ENCODE results near the gene TTLL10. TPM values are rescaled to one million over a fixed set of nuclear protein-coding genes. Genes with fewer than 3 reads are reported as not detected.

The TTLL10 gene
- total RNA-seq, 3 donors from 2014 or later = not detected

GRCh38 chr1:1236176-1236763, 62.6 kb downstream of the TTLL10 start:
- DNase-seq (no peak), ATAC-seq (no peak)
- Mint-ChIP-seq H3K36me3 (ENCODE audit: insufficient read depth) (peaks cover 9% of the 10 kb centered on the region), H3K27me3 (ENCODE audit: low read depth) (peaks cover 1% of the 10 kb centered on the region), H3K9me3 (no peaks in the 10 kb centered on the region), H3K4me1 (ENCODE audit: low read depth) (peaks cover 15% of the 10 kb centered on the region), H3K4me3 (no peak overlapping the region)

- Mint-ChIP-seq H3K4me3 (no peak overlapping the region), H3K9me3 (no peaks in the 10 kb centered on the region), H3K36me3 (ENCODE audit: insufficient read depth) (peaks cover 9% of the 10 kb centered on the region), H3K4me1 (ENCODE audit: low read depth) (peaks cover 15% of the 10 kb centered on the region), H3K27me3 (ENCODE audit: low read depth) (peaks cover 1% of the 10 kb centered on the region)
- DNase-seq = no peak
- no peak for ATAC-seq
These were observed 63.5 kb downstream of the TTLL10 start for GRCh38 chr1:1236945-1237873.

DNA sequence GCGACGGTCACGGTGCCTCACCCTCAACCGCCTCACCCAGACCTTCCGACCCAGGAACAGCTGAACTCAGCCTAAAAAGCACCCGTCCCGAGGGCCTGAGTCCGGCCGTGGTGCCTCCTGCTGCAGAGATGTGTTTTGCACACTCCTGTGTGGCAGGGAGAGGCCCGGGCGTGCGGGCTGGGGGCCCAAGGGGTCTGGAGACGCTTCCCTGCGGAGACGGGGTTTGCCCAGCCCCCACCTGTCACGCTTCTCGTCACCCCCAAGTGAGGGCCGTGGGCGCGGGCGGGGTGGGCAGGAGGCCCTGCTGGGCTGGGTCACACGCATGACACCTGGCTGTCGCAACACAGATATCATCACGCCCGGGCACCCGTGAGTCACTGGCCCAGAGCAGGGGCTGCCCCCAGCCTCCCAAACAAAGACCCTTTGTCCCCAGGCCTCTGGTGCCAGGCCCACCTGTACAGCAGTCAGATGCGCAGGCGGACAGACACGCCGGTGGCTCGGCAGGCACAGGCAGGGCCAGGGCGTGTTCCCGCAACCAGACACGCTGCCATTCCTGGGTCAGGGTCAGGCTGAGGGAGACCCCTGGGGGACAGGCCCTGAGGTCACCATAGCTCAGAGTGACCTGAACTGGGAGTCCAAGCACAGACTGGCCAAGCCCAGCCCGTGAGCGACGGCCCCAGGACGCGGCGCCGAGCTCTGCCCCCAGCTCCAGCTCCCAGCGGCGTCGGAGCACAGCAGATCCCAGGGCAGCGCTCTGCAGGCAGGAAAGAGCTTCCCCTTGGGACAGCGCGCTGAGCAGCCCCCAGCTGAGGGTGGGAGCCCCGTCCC, 64.4 kb downstream of the TTLL10 start:
- Mint-ChIP-seq H3K9me3 (no peaks in the 10 kb centered on the region), H3K4me1 (ENCODE audit: low read depth) (peaks cover 15% of the 10 kb centered on the region), H3K36me3 (ENCODE audit: insufficient read depth) (peaks cover 9% of the 10 kb centered on the region), H3K4me3 (no peak overlapping the region), H3K27me3 (ENCODE audit: low read depth) (peaks cover 1% of the 10 kb centered on the region)
- ATAC-seq (peak; percentile 17 to 20), DNase-seq (no peak)

GRCh38 chr1:1238702-1239178, 65.1 kb downstream of the TTLL10 start:
- no peak for ATAC-seq
- Mint-ChIP-seq H3K4me3 (no peak overlapping the region), H3K9me3 (no peaks in the 10 kb centered on the region)

GRCh38 chr1:1239227-1239613, 65.5 kb downstream of the TTLL10 start:
- Mint-ChIP-seq H3K4me3 (no peak overlapping the region), H3K27me3 (ENCODE audit: low read depth) (peaks cover 1% of the 10 kb centered on the region), H3K9me3 (no peaks in the 10 kb centered on the region), H3K4me1 (ENCODE audit: low read depth) (peaks cover 6% of the 10 kb centered on the region), H3K36me3 (ENCODE audit: insufficient read depth) (peaks cover 4% of the 10 kb centered on the region)
- DNase-seq (no peak), ATAC-seq (no peak)

More at GRCh38 chr1:1238702-1239178, 65.1 kb downstream of the TTLL10 start:
- Mint-ChIP-seq H3K4me1 (ENCODE audit: low read depth) (peaks cover 11% of the 10 kb centered on the region), H3K27me3 (ENCODE audit: low read depth) (peaks cover 1% of the 10 kb centered on the region), H3K36me3 (ENCODE audit: insufficient read depth) (peaks cover 6% of the 10 kb centered on the region)
- DNase-seq = no peak

GRCh38 chr1:1239614-1240347, 66.1 kb downstream of the TTLL10 start:
- Mint-ChIP-seq H3K4me1 (ENCODE audit: low read depth) (peaks cover under 1% of the 10 kb centered on the region), H3K36me3 (ENCODE audit: insufficient read depth) (no peaks in the 10 kb centered on the region), H3K4me3 (no peak overlapping the region), H3K9me3 (no peaks in the 10 kb centered on the region), H3K27me3 (ENCODE audit: low read depth) (peaks cover 1% of the 10 kb centered on the region)
- DNase-seq (no peak), ATAC-seq (no peak)

- no peak for ATAC-seq
- H3K36me3 Mint-ChIP-seq (ENCODE audit: insufficient read depth) = no peaks in the 10 kb centered on the region
- H3K4me3 Mint-ChIP-seq = no peak overlapping the region
- no peaks in the 10 kb centered on the region for H3K9me3 Mint-ChIP-seq
- peaks cover 1% of the 10 kb centered on the region for H3K27me3 Mint-ChIP-seq (ENCODE audit: low read depth)
- H3K4me1 Mint-ChIP-seq (ENCODE audit: low read depth) = no peaks in the 10 kb centered on the region
- no peak for DNase-seq
These were observed 66.7 kb downstream of the TTLL10 start for GRCh38 chr1:1240348-1240732.

- DNase-seq (no peak), ATAC-seq (no peak)
- Mint-ChIP-seq H3K36me3 (ENCODE audit: insufficient read depth) (no peaks in the 10 kb centered on the region), H3K9me3 (no peaks in the 10 kb centered on the region), H3K4me1 (ENCODE audit: low read depth) (no peaks in the 10 kb centered on the region), H3K4me3 (no peak overlapping the region), H3K27me3 (ENCODE audit: low read depth) (peaks cover 3% of the 10 kb centered on the region)
These were observed 67.3 kb downstream of the TTLL10 start for GRCh38 chr1:1240822-1241587.

DNA sequence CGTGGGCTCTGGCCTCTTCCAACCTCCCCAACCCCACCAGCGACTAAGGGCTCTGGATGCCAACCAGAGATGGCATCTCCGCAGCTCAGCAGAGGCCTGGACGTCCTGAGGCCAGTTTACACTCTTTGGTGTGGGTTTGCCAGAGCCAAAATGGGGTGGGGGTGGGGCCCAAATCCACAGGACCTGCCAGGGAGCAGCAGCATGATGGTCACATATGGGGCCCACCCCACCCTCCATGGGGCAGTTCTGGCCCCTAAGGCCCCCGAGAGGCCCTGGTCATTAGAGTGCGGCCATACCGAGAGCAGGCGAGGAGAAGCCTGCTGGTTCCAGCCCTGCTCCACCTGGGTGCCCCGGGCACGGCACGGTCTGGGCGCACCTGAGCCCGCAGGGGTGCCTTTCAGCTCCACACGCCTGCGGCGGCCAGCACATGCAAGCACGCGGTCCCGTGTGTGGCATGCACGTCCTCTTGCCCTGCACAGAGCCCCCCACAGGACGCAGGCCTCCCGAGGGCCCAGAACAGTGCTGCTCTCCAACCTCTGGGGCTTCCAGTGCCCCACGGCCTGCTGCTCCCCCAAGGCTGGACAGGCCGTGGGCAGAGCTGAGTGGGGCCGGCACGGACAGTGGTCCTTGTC, 68.0 kb downstream of the TTLL10 start:
- no peaks in the 10 kb centered on the region for H3K4me1 Mint-ChIP-seq (ENCODE audit: low read depth)
- no peak for ATAC-seq
- no peak for DNase-seq
- H3K4me3 Mint-ChIP-seq = no peak overlapping the region
- H3K27me3 Mint-ChIP-seq (ENCODE audit: low read depth) = peaks cover 3% of the 10 kb centered on the region
- H3K36me3 Mint-ChIP-seq (ENCODE audit: insufficient read depth) = no peaks in the 10 kb centered on the region
- no peaks in the 10 kb centered on the region for H3K9me3 Mint-ChIP-seq

- no peak overlapping the region for H3K4me3 Mint-ChIP-seq
- no peaks in the 10 kb centered on the region for H3K4me1 Mint-ChIP-seq (ENCODE audit: low read depth)
- H3K27me3 Mint-ChIP-seq (ENCODE audit: low read depth) = peaks cover 3% of the 10 kb centered on the region
- no peak for DNase-seq
- no peak for ATAC-seq
- H3K36me3 Mint-ChIP-seq (ENCODE audit: insufficient read depth) = no peaks in the 10 kb centered on the region
- H3K9me3 Mint-ChIP-seq = no peaks in the 10 kb centered on the region
These were observed 69.0 kb downstream of the TTLL10 start for GRCh38 chr1:1242461-1243265.

- DNase-seq (no peak), ATAC-seq (no peak)
These were observed 69.6 kb downstream of the TTLL10 start for GRCh38 chr1:1243266-1243660.

GRCh38 chr1:1243807-1244191, 70.1 kb downstream of the TTLL10 start:
- Mint-ChIP-seq H3K27me3 (ENCODE audit: low read depth) (peaks cover 2% of the 10 kb centered on the region), H3K9me3 (no peaks in the 10 kb centered on the region), H3K4me1 (ENCODE audit: low read depth) (no peaks in the 10 kb centered on the region), H3K4me3 (no peak overlapping the region), H3K36me3 (ENCODE audit: insufficient read depth) (no peaks in the 10 kb centered on the region)
- DNase-seq (no peak), ATAC-seq (no peak)

More at GRCh38 chr1:1243266-1243660, 69.6 kb downstream of the TTLL10 start:
- H3K36me3 Mint-ChIP-seq (ENCODE audit: insufficient read depth) = no peaks in the 10 kb centered on the region
- no peaks in the 10 kb centered on the region for H3K9me3 Mint-ChIP-seq
- no peaks in the 10 kb centered on the region for H3K4me1 Mint-ChIP-seq (ENCODE audit: low read depth)
- peaks cover 3% of the 10 kb centered on the region for H3K27me3 Mint-ChIP-seq (ENCODE audit: low read depth)
- H3K4me3 Mint-ChIP-seq = no peak overlapping the region
